ENCODE data around the gene EIF4E3. TPM values are rescaled to one million over a fixed set of nuclear protein-coding genes. Genes with fewer than 3 reads are reported as not detected.

Gene EIF4E3
- total RNA-seq, 1 donor from 2014 or later = 48.9 TPM

- intact Hi-C loops (cut with micrococcal nuclease) = no loop called here
- Histone ChIP-seq H3K4me3 (no peak overlapping the region), H3K27me3 (ENCODE audit: low read depth) (no peaks in the 10 kb centered on the region), H3K36me3 (no peaks in the 10 kb centered on the region), H3K4me1 (peaks cover 30% of the 10 kb centered on the region), H3K27ac (replicated peaks) (no peak overlapping the region), H3K9me3 (replicated peaks) (no peaks in the 10 kb centered on the region)
- DNase-seq = no peak
- TF ChIP-seq CTCF (IDR thresholded peaks at IDR 0.05; ENCODE audit: borderline replicate concordance) = no peak
Observed at GRCh38 chr3:71728632-71729342, 3.6 kb upstream of the EIF4E3 start.

- Histone ChIP-seq H3K27ac (replicated peaks) (no peak overlapping the region), H3K4me3 (peak overlapping the region; percentile 74), H3K27me3 (ENCODE audit: low read depth) (no peaks in the 10 kb centered on the region), H3K9me3 (replicated peaks) (no peaks in the 10 kb centered on the region), H3K4me1 (peaks cover 36% of the 10 kb centered on the region), H3K36me3 (no peaks in the 10 kb centered on the region)
- DNase-seq = no peak
- no peak for TF ChIP-seq CTCF (IDR thresholded peaks at IDR 0.05; ENCODE audit: borderline replicate concordance)
- intact Hi-C loops (cut with micrococcal nuclease) = no loop called here
Observed at GRCh38 chr3:71726146-71726545, 944 bp upstream of the EIF4E3 start.

- intact Hi-C loops (cut with micrococcal nuclease) = no loop called here
- TF ChIP-seq CTCF (IDR thresholded peaks at IDR 0.05; ENCODE audit: borderline replicate concordance) = no peak
- peak; percentile 55 for DNase-seq
Observed at GRCh38 chr3:71724584-71725270, 475 bp downstream of the EIF4E3 start.

GRCh38 chr3:71724171-71724453 lies 1.1 kb downstream of the EIF4E3 start:
- no peak for TF ChIP-seq CTCF (IDR thresholded peaks at IDR 0.05; ENCODE audit: borderline replicate concordance)
- peaks cover 26% of the 10 kb centered on the region for H3K4me1 ChIP-seq
- peak overlapping the region; percentile 87 for H3K27ac ChIP-seq (replicated peaks)
- DNase-seq = no peak
- intact Hi-C loops (cut with micrococcal nuclease) = no loop called here
- no peaks in the 10 kb centered on the region for H3K36me3 ChIP-seq
- no peaks in the 10 kb centered on the region for H3K27me3 ChIP-seq (ENCODE audit: low read depth)
- H3K9me3 ChIP-seq (replicated peaks) = no peaks in the 10 kb centered on the region
- H3K4me3 ChIP-seq = peak overlapping the region; percentile 74

More at GRCh38 chr3:71724584-71725270, 475 bp downstream of the EIF4E3 start:
- H3K9me3 ChIP-seq (replicated peaks) = no peaks in the 10 kb centered on the region
- H3K4me1 ChIP-seq = peaks cover 32% of the 10 kb centered on the region
- peak overlapping the region; percentile 74 for H3K4me3 ChIP-seq
- no peaks in the 10 kb centered on the region for H3K36me3 ChIP-seq
- H3K27me3 ChIP-seq (ENCODE audit: low read depth) = no peaks in the 10 kb centered on the region
- H3K27ac ChIP-seq (replicated peaks) = peak overlapping the region; percentile 87

GRCh38 chr3:71723452-71724170 lies 1.6 kb downstream of the EIF4E3 start:
- H3K9me3 ChIP-seq (replicated peaks) = no peaks in the 10 kb centered on the region
- DNase-seq = no peak
- peak overlapping the region; percentile 74 for H3K4me3 ChIP-seq
- no peak for TF ChIP-seq CTCF (IDR thresholded peaks at IDR 0.05; ENCODE audit: borderline replicate concordance)
- peaks cover 26% of the 10 kb centered on the region for H3K4me1 ChIP-seq
- no peaks in the 10 kb centered on the region for H3K36me3 ChIP-seq
- no peaks in the 10 kb centered on the region for H3K27me3 ChIP-seq (ENCODE audit: low read depth)
- intact Hi-C loops (cut with micrococcal nuclease) = no loop called here
- H3K27ac ChIP-seq (replicated peaks) = no peak overlapping the region

All from left ventricle myocardium inferior (tissue), 1 donor.